H9 (cell line): ENCODE data around the gene TXNDC9. TPM values are rescaled to one million over a fixed set of nuclear protein-coding genes. Genes with fewer than 3 reads are reported as not detected.
"Not testable (repeated sequence)": the region's sequence is repeated elsewhere in the genome, so short reads cannot be mapped to it uniquely, and the experiment has no call there.

Source experiments
- DNase-seq: peaks from one replicate; pipeline ENCODE4 v3.0.0-alpha.2; 2017
- H2AFZ ChIP-seq: one replicate; pipeline ENCODE4 v1.6.1; 2013; ENCODE audit warnings: mild to moderate bottlenecking, low read length, control low read depth, moderate library complexity
- H2AK5ac ChIP-seq: 2 replicates; pipeline ENCODE4 v1.6.1; 2013; ENCODE audit warnings: low read length, control low read depth, mixed read lengths; ENCODE audit not compliant: insufficient read length
- H2BK120ac ChIP-seq: one replicate; pipeline ENCODE4 v1.6.1; 2013; ENCODE audit warnings: low read depth, mild to moderate bottlenecking, low read length, control low read depth, inconsistent platforms; ENCODE audit not compliant: poor library complexity, severe bottlenecking
- H2BK12ac ChIP-seq: 2 replicates; pipeline ENCODE4 v1.6.1; 2013; ENCODE audit warnings: low read length, control low read depth, mixed read lengths, low read depth; ENCODE audit not compliant: insufficient read length
- H2BK15ac ChIP-seq: 2 replicates; pipeline ENCODE4 v1.6.1; 2013; ENCODE audit warnings: low read depth, low read length, control low read depth
- H2BK20ac ChIP-seq: one replicate; pipeline ENCODE4 v1.6.1; 2013; ENCODE audit warnings: low read depth, mild to moderate bottlenecking, low read length, control low read depth, inconsistent platforms; ENCODE audit not compliant: poor library complexity, severe bottlenecking
- H2BK5ac ChIP-seq: 2 replicates; pipeline ENCODE4 v1.6.1; 2013; ENCODE audit warnings: low read length, control low read depth, mixed read lengths; ENCODE audit not compliant: insufficient read length
- H3K14ac ChIP-seq: 2 replicates; pipeline ENCODE4 v1.6.1; 2013; ENCODE audit warnings: low read length, control low read depth; ENCODE audit not compliant: insufficient read depth
- H3K18ac ChIP-seq: 2 replicates; pipeline ENCODE4 v1.6.1; 2013; ENCODE audit warnings: low read depth, mild to moderate bottlenecking, mixed read lengths, low read length, control low read depth; ENCODE audit not compliant: insufficient read length
- H3K23ac ChIP-seq: 2 replicates; pipeline ENCODE4 v1.6.1; 2013; ENCODE audit warnings: low read length, control low read depth, mixed read lengths, low read depth; ENCODE audit not compliant: insufficient read length
- H3K23me2 ChIP-seq: 2 replicates; pipeline ENCODE4 v1.6.1; 2013; ENCODE audit warnings: low read depth, mild to moderate bottlenecking, mixed read lengths, low read length, control low read depth; ENCODE audit not compliant: insufficient read length, poor library complexity, severe bottlenecking
- H3K27ac ChIP-seq: 2 replicates; pipeline ENCODE4 v1.5.1; 2013; ENCODE audit warnings: low read length, control low read depth, mixed read lengths, low read depth; ENCODE audit not compliant: insufficient read length
- H3K27me3 ChIP-seq: 2 replicates; pipeline ENCODE4 v1.6.1; 2013; ENCODE audit warnings: low read length, control low read depth, inconsistent platforms; ENCODE audit not compliant: insufficient read depth
- H3K4ac ChIP-seq: 2 replicates; pipeline ENCODE4 v1.6.1; 2013; ENCODE audit warnings: low read depth, mild to moderate bottlenecking, control low read depth, inconsistent platforms, low read length, moderate library complexity
- H3K4me1 ChIP-seq: 2 replicates; pipeline ENCODE4 v1.6.1; 2013; ENCODE audit warnings: low read length, control low read depth, inconsistent platforms; ENCODE audit not compliant: insufficient read depth
- H3K4me2 ChIP-seq: 2 replicates; pipeline ENCODE4 v1.6.1; 2013; ENCODE audit warnings: low read length, control low read depth, mixed read lengths; ENCODE audit not compliant: insufficient read length, insufficient read depth
- H3K56ac ChIP-seq: 2 replicates; pipeline ENCODE4 v1.6.1; 2013; ENCODE audit warnings: low read depth, mild to moderate bottlenecking, mixed read lengths, low read length, control low read depth; ENCODE audit not compliant: insufficient read length
- H3K79me1 ChIP-seq: 2 replicates; pipeline ENCODE4 v1.6.1; 2013; ENCODE audit warnings: low read depth, mild to moderate bottlenecking, moderate library complexity, low read length, control low read depth, inconsistent platforms; ENCODE audit not compliant: insufficient read depth, poor library complexity, severe bottlenecking
- H3K79me2 ChIP-seq: 2 replicates; pipeline ENCODE4 v1.6.1; 2013; ENCODE audit warnings: low read length, control low read depth, inconsistent platforms; ENCODE audit not compliant: insufficient read depth
- H3K9ac ChIP-seq: 2 replicates; pipeline ENCODE4 v1.6.1; 2013; ENCODE audit warnings: low read length, control low read depth, mixed read lengths; ENCODE audit not compliant: insufficient read length; ENCODE audit errors: extremely low read depth
- H3K9me3 ChIP-seq: one replicate; pipeline ENCODE4 v1.6.1; 2013; ENCODE audit warnings: low read depth, low read length, inconsistent platforms; ENCODE audit not compliant: control insufficient read depth
- H3T11ph ChIP-seq: one replicate; pipeline ENCODE4 v1.6.1; 2013; ENCODE audit warnings: mild to moderate bottlenecking, low read length, control low read depth, inconsistent platforms
- H4K20me1 ChIP-seq: one replicate; pipeline ENCODE4 v1.6.1; 2013; ENCODE audit not compliant: control insufficient read depth, insufficient read length, insufficient read depth
- H4K5ac ChIP-seq: 2 replicates; pipeline ENCODE4 v1.6.1; 2013; ENCODE audit warnings: low read depth, mild to moderate bottlenecking, mixed read lengths, low read length, control low read depth; ENCODE audit not compliant: insufficient read length
- H4K8ac ChIP-seq: replicated peaks from 2 replicates; pipeline ENCODE4 v1.6.1; 2013; ENCODE audit warnings: low read length, control low read depth, mixed read lengths, low read depth; ENCODE audit not compliant: insufficient read length
- H4K91ac ChIP-seq: 2 replicates; pipeline ENCODE4 v1.6.1; 2013; ENCODE audit warnings: low read depth, mild to moderate bottlenecking, moderate library complexity, mixed read lengths, low read length, control low read depth; ENCODE audit not compliant: insufficient read length
- H3K27ac Mint-ChIP-seq, 3 experiments: 2 replicates in 2 of 3; 3 replicates in 1 of 3; pipeline ENCODE4 v1.8.0; 2020 to 2021; ENCODE audit warnings: mixed read lengths in 3 of 3, mild to moderate bottlenecking in 1 of 3, moderate library complexity in 1 of 3
- H3K27me3 Mint-ChIP-seq: 2 replicates; pipeline ENCODE4 v1.8.0; 2021; ENCODE audit warnings: low read depth, mild to moderate bottlenecking, moderate library complexity, mixed read lengths
- H3K36me3 Mint-ChIP-seq, 3 experiments: 2 replicates in 2 of 3; 3 replicates in 1 of 3; pipeline ENCODE4 v1.8.0; 2020 to 2021; ENCODE audit warnings: low read depth in 3 of 3, mixed read lengths in 3 of 3; ENCODE audit not compliant: insufficient read depth in 1 of 3
- H3K4me1 Mint-ChIP-seq, 2 experiments: 2 replicates each; pipeline ENCODE4 v1.8.0; 2020; ENCODE audit warnings: mixed read lengths in 2 of 2
- H3K4me3 Mint-ChIP-seq, 2 experiments: 2 replicates in 1 of 2; 3 replicates in 1 of 2; pipeline ENCODE4 v1.8.0; 2020 to 2021; ENCODE audit warnings: mild to moderate bottlenecking in 2 of 2, mixed read lengths in 2 of 2, moderate library complexity in 1 of 2
- H3K9me3 Mint-ChIP-seq, 2 experiments: 2 replicates in 1 of 2; 3 replicates in 1 of 2; pipeline ENCODE4 v1.8.0; 2020; ENCODE audit warnings: mild to moderate bottlenecking in 2 of 2, mixed read lengths in 2 of 2, moderate library complexity in 1 of 2
- CTCF ChIP-seq: fragments of 200-600 bp; sonication (generic); conservative IDR thresholded peaks from 3 replicates; pipeline ENCODE4 v1.8.0; 2021; ENCODE audit warnings: antibody characterized with exemption, mild to moderate bottlenecking
- WGBS: extraction: QIAGEN DNeasy Blood & Tissue Kit; methylation state at CpG from one replicate; pipeline ENCODE4 v1.1.7; 2013; ENCODE audit warnings: missing lambda C conversion rate, low lambda C conversion rate, mixed read lengths; ENCODE audit not compliant: insufficient read length; ENCODE audit errors: extremely low coverage; 5-methylcytosine and 5-hydroxymethylcytosine counted together
- total RNA-seq: library from RNA; stranded (reverse); gene quantifications from 2 replicates; pipeline ENCODE4 v1.2.1, GENCODE V29; 2021

TXNDC9 gene
- total RNA-seq, 1 experiment from 2014 or later, result 37.7 TPM

GRCh38 chr2:99325384-99325783, 10.7 kb downstream of the TXNDC9 start:
- Histone ChIP-seq H3T11ph (no peak overlapping the region), H2BK15ac (no peak overlapping the region), H3K79me1 (no peaks in the 10 kb centered on the region), H4K5ac (no peak overlapping the region), H3K9me3 (no peaks in the 10 kb centered on the region), H4K8ac (no peak overlapping the region), H2BK12ac (no peak overlapping the region), H2AK5ac (no peak overlapping the region), H3K27me3 (no peaks in the 10 kb centered on the region), H2BK20ac (no peak overlapping the region), H3K23ac (no peak overlapping the region), H3K4ac (no peak overlapping the region), H3K18ac (no peak overlapping the region), H3K14ac (no peak overlapping the region), H2BK5ac (no peak overlapping the region), H2BK120ac (no peak overlapping the region), H3K4me1 (no peaks in the 10 kb centered on the region), H3K23me2 (no peaks in the 10 kb centered on the region), H2AFZ (no peak overlapping the region), H3K4me2 (no peak overlapping the region), H3K27ac (no peak overlapping the region), H4K91ac (no peak overlapping the region), H3K56ac (no peak overlapping the region), H4K20me1 (no peaks in the 10 kb centered on the region), H3K79me2 (no peaks in the 10 kb centered on the region), H3K9ac (no peak overlapping the region)
- H3K4me3 Mint-ChIP-seq, result no peak overlapping the region
- H3K4me1 Mint-ChIP-seq, result no peaks in the 10 kb centered on the region
- no peak for TF ChIP-seq CTCF
- no peaks in the 10 kb centered on the region for H3K27me3 Mint-ChIP-seq
- H3K27ac Mint-ChIP-seq, result no peak overlapping the region
- H3K9me3 Mint-ChIP-seq, result no peaks in the 10 kb centered on the region
- peaks cover 30 to 75% (median 68%) of the 10 kb centered on the region in 3 experiments for H3K36me3 Mint-ChIP-seq
- no peak for DNase-seq
- WGBS, result no CpG with 5 or more reads among the region's 5 CpGs

GRCh38 chr2:99317873-99318200, 18.3 kb downstream of the TXNDC9 start:
- H3K79me1 ChIP-seq, H3K27me3 ChIP-seq, H2BK20ac ChIP-seq, H3K27me3 Mint-ChIP-seq, H2BK120ac ChIP-seq, H3K23me2 ChIP-seq, H3K9ac ChIP-seq, H3T11ph ChIP-seq, H4K5ac ChIP-seq, H3K27ac Mint-ChIP-seq, H3K4me1 Mint-ChIP-seq, H3K79me2 ChIP-seq, DNase-seq, H2BK5ac ChIP-seq, H3K4ac ChIP-seq, H3K4me1 ChIP-seq, H4K8ac ChIP-seq, H3K56ac ChIP-seq, H3K9me3 ChIP-seq, H2BK12ac ChIP-seq, H4K91ac ChIP-seq, H3K9me3 Mint-ChIP-seq, H2AFZ ChIP-seq, H3K4me3 Mint-ChIP-seq, H3K14ac ChIP-seq, H3K18ac ChIP-seq, H3K23ac ChIP-seq, H4K20me1 ChIP-seq, H2AK5ac ChIP-seq, H3K4me2 ChIP-seq, H2BK15ac ChIP-seq, H3K27ac ChIP-seq: not testable (repeated sequence)
- H3K36me3 Mint-ChIP-seq, result peaks cover 18 to 54% (median 49%) of the 10 kb centered on the region in 3 experiments
- WGBS, result no CpG with 5 or more reads among the region's 7 CpGs
